Stimulated activated CD4-positive, alpha-beta T cell treated with anti-CD3 and anti-CD28 coated beads, Interleukin-12 subunit alpha, Interleukin-12 subunit beta, amount 100 ng/mL, for 48 hours (primary cell): ENCODE measurements around the gene PPEF2.
"Not testable (repeated sequence)": the region's sequence is repeated elsewhere in the genome, so short reads cannot be mapped to it uniquely, and the experiment has no call there.

Source experiments
- DNase-seq, 3 donors: peaks; one replicate each; pipeline ENCODE4 v3.0.0-alpha.2; 2020; ENCODE audit warnings: low read depth in 2 of 3, low spot score in 1 of 3

Gene PPEF2, protein sequence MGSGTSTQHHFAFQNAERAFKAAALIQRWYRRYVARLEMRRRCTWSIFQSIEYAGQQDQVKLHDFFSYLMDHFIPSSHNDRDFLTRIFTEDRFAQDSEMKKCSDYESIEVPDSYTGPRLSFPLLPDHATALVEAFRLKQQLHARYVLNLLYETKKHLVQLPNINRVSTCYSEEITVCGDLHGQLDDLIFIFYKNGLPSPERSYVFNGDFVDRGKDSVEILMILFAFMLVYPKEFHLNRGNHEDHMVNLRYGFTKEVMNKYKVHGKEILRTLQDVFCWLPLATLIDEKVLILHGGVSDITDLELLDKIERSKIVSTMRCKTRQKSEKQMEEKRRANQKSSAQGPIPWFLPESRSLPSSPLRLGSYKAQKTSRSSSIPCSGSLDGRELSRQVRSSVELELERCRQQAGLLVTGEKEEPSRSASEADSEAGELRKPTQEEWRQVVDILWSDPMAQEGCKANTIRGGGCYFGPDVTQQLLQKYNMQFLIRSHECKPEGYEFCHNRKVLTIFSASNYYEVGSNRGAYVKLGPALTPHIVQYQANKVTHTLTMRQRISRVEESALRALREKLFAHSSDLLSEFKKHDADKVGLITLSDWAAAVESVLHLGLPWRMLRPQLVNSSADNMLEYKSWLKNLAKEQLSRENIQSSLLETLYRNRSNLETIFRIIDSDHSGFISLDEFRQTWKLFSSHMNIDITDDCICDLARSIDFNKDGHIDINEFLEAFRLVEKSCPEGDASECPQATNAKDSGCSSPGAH

DNA sequence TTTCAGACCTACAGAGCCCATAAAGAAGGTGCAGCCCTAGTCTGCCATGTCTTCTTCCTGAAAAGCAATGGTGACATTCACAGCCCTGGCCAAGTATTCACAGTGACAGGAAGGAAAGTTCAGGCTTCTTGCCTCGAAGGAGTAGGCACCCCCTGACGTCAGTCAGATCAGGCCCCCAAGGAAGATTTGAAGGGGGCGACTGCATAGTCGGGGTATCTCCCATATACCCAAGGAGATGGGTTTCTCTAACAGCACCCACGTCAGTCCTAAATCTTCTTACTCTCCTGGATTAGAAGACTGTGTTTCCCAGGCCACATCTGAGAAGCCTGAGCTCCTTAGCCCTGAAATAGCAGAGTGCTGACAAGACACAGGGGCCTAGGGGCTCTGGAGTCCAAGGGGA lies at the start of gene PPEF2:
PPEF2 (minus strand) TSS at position 101 of the 400 bp plus-strand sequence. CDS start 6,127 bp downstream, outside the sequence.
- DNase-seq: no peak

DNA sequence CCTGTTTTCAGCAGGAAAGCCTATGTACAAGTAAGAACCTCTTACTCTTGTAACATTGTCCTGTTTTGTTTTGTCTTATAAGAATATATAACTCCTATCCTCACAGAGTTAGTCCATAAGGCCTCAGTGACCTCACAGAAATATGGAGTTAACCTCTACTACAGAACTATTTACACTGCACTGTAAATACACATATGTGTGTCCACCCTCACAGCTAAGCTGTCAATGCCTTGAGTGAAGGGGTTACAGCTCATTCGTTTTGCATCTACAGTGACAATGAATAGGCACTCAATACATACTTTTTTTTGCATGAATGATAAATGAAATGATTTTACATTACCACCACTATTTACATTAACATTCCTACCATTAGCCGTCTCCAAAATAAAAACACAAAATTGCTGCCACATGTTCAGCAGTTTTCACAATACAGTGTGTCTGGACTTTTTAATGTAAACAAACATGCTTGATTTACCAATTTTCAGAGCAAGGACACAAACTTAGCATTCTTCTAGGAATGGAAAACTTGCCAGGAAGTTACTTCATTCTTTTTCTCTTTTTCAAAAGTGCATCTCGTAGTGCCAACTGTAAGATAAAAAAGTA lies 48.1 kb upstream of the PPEF2 start:
- no peak for DNase-seq

DNA sequence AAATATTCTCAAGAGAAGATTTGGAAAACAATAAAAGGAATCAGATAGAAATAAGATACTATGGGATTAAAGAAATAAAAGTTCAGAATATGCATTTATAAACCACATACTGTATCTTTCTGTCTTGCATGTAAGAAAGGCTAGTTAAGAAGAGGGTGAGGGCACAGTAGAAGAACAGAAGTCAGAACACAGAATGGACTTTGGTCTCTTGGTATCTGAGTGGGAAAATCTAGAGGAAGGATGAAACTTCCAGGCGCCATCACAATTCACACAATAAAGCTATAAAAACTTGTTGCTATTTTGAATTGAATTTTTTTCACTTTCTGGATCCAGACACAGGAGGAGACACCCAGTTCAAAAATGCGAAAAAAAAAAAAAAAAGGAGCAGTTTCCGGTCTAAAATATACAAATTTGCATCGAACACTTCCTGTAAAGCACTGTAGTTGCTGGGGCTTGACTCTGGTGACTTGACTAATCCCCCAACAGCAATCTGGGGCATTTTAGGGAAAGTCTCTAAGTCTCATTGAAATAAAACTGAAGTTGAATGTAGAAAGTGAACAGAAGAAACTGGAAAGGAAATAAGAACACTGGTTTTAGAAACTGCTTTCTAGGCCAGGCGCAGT lies 46.7 kb upstream of the PPEF2 start:
- no peak for DNase-seq

DNA sequence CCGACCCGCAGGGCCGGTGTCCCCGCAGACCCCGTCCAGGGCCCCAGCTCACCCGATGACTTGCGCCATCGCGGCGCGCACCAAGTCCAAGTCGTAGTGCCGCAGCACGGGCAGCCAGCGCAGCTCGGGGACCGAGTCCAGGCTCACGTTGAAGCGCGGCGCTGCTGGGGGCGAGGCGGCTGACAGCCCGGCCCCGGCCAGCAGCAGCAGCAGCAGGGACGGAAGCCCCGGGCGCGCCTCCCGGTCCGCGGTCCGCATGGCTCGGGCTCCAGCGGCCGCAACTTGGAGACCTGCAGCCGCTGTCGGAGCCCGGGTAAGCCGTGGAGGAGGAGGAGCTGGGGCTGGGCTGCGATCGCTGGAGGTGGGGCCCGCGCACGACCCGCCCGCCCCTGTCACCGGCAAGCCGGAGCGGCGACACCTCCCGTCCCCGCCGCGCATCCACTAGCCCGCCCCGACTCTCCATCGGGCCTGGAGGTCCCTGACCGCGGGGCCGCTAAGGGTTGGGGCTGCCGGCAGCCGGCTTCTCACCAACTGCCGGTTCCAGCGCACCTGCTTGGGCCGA lies 38.5 kb upstream of the PPEF2 start, which contains the start of gene NAAA:
NAAA (minus strand) TSS at position 322 of the 562 bp plus-strand sequence; CDS start at position 258, 64 bp downstream.
- peak; percentile 55 to 77 (median 56) for DNase-seq

DNA sequence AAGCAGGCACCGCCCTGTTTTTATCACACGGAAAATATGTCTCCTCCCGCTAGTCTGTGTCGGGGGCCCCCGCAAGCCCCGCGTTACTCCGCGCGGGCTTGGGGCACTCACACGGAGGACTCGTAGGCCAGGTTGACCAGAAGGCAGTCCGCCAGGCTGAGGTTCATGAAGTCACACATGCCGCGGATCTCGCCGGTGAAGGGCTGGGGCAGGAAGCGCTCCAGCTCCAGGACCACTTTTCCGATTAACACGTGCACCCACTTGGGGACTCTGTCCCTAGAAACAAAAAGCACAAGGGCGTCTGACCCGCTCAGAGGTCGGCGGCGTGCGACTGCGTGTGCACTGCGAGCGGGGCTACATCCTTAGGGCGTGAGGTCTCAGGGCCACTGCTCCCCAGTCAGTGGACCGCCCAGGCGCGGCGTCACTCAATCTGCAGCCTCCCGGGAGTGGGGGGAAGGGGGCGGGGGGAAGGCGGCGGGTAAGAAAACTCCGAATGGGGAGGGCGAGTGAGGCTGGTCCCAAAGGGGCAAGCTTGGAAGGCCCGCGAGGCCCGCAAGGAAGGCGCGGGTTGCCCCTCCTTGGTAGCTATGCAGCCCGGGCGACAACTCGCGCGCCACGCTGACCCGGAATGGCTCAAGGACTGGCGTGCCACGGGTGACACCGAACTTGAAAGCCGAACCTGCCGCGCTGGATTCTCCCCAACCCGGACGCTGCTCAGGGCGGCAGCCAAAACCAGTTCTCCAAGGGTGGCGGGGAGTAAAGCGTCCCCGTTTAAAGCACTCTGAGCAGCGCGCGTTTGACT lies 37.8 kb upstream of the PPEF2 start:
- peak; percentile 52 to 68 (median 63) for DNase-seq

DNA sequence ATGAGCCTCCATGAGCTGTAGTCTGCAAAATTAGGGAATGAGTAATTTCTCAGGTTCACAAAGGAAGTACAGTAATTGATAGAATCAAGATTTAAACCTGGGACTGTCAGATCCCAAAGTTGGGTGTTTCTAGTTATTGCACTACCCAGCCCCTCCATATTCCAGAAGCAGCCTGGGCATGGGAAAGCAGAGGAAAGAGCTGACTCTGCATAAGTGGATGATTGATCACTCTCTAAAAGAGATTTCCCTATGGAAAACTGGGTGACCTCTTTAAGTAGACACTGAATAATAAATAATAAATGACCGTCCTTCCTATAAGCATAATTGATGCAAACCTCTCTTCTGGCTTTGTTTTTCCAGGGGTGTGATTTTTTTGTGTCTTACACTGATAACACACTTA lies 33.4 kb upstream of the PPEF2 start:
- no peak for DNase-seq

DNA sequence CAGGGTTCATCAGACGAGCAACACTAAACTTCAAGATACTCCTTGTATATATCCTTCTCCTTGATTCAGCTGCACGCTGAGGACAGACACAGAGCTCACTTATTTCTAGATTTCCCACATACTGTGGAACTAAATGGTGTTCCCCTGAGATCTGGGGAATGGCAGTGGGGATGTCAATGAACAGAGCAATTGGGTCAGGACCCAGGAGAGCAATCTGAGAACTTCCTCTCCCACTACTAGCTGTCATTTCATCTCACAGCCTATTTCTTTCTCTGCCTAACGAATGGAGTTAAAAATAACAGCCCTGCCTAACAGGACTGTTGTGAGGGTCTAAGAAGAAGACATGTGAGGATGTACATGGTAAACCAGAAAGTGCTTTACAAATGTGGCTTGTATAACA lies 27.9 kb upstream of the PPEF2 start:
- no peak for DNase-seq

DNA sequence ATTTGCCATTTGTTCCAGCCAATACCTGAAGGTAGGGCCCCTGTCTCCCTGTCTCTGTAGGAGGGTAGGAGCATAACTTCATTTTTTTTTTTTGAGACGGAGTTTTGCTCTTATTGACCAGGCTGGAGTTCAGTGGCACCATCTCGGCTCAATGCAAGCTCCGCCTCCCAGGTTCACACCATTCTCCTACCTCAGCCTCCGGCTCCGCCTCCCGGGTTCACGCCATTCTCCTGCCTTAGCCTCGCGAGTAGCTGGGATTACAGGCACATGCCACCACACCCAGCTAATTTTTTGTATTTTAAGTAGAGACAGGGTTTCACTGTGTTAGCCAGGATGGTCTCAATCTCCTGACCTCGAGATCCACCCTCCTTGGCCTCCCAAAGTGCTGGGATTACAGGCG lies 22.7 kb upstream of the PPEF2 start:
- not testable (repeated sequence) for DNase-seq

DNA sequence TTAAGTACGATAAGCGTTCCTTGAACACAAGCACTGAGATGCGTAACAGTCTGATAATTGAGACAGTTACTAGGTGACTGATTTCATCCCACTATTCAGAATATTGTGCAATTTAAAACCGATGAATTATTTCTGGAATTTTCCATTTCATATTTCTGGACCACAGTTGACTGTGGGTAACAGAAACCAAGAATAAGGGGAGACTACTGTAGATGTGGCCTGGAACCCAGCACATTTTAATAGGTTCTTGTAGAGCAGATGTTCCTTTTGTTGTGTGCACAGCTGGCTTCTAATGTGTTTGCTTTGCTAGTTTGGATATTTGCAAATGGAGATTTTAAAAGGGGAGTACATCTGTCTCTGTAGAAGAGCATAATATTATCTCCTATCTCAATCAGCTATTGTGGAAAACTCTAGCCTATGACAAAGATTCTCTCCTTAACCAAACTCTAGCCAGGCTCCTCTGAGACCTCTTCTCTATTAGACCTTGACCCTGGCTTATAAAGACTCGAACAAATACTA lies 22.1 kb upstream of the PPEF2 start:
- no peak for DNase-seq

DNA sequence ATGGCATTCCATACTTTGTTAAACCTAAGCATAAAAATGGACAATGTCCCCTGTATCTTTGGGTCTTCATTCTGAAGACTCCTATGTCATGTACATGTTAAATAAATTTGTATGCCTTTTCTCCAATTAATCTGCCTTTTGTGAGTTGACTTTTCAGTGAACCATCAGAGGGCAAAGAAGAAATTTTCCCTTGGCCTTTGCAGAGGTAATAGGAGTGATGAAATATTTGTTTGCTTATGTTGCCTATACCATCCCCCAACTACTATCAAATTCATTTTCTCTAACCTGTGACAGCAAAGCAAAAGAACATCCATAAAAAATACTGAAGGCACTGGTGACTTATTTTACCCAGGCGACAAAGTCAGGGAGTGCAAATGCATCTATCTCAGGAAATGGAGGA lies 20.3 kb upstream of the PPEF2 start:
- DNase-seq: no peak

DNA sequence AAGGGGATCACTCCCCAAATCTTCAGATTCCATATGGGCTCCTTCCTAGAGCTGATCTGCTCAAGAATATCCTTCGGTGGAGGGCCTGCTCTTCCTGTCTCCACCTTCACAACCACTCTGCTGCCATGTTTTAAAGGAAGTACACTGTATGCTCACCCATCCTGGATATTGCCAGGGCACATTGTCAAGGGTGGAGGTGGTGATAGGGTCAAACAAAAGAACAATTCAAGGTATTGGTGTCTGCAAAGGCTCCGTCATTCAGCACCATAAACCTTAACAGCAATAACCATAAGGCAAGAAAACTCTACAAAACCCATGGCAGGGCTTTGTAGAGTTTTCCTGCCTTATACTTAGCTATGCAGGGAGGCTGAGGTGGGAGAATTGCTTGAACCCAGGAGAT lies 19.7 kb upstream of the PPEF2 start:
- DNase-seq: no peak

DNA sequence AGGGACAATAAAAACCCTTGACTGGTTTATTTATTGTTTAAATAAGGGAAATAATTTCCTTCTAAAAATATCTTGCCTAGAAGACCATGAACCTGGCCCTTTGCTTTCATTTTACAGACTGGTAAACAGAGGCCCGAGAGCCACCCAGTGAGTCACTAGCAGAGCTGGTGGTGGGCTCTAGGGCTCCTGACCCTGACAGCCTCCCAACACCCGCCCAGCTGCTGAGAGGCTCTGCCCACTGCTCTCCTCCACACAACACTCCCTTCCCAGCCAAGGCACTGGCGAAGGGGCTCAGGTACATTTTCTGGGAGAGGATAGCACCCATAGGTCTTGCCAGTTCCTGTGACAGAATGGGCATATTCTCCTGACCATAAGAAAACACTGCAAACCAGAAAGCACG lies 18.1 kb upstream of the PPEF2 start:
- no peak for DNase-seq

DNA sequence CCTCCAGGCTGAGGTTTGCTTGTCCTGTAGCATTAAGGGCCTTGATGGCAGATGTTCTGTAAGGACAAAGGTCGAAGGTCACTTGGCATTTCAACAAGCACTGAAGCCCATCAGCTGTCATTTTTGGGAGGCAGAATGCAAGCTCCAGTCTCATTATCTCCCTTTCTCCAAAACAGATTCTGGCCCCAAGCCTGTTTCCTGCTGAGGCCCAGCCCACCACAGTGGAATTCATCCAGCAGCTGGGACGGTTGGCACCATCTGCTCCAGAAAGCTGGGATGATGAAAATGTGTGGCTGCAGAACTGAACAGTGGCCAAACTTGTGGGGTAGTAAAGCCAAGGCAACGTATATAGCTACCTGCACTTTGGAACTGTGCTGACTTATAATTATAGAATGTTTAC lies 17.7 kb upstream of the PPEF2 start:
- DNase-seq: no peak

DNA sequence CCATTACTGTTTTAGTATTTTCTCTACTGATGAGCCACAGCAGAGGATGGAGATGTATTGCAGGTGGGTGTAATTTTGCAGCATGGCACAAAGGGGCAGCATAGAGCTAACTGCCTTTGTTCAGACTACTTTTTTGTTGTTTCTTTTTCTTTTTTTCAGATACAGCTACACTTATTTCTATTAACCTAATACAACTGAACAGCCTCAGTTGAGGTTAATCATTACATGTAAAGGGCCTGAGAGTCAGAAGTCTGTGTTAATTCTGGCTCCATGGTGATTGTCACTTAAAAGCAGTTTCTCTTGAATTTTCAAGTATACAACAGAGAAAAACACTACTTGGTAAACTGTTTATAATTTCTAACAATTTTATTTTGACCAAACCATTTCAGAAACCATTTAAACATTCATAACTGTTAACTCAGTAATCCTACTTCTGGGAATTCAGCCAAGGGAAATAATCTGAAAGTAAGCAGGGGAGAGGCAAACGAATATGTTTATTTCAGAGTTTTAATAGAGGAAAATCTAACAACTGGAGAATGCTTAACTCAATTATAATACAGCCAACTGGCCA lies 13.9 kb upstream of the PPEF2 start:
- DNase-seq: peak in 1 of 3 donors; percentile 9

DNA sequence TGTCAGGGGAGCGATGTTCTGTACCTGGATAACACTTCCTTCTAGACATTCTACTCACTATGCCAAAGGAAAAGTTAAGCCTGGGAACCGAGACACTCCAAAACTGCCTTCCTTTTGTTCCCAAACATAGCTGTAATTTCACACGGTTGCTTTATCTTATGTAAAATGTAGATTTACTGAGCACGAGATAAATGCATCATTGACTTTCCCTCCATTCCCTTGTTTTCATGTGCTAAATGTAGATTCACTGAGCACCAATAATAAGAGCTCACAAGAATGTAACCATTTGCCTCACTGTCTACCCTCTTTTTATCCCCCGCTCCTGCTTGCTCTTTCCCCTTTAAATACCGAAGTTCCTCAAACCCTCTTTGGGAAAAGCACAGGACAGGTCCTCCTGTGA lies 10.7 kb upstream of the PPEF2 start:
- no peak for DNase-seq

DNA sequence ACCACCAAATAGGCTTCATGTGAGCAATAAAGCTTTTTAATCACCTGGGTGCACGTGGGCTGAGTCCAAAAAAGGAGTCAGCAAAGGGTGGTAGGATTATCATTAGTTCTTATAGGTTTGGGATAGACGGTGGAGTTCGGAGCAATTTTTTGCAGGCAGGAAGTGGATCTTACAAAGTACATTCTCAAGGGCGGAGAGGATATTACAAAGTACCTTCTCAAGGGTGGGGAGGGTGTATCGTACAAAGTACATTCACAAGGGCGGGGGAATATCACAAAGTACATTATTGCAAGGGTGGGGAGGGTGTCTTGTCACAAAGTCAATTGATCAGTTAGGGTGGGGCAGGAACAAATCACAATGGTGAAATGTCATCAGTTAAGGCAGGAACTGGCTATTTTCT lies 8.6 kb upstream of the PPEF2 start:
- not testable (repeated sequence) for DNase-seq

DNA sequence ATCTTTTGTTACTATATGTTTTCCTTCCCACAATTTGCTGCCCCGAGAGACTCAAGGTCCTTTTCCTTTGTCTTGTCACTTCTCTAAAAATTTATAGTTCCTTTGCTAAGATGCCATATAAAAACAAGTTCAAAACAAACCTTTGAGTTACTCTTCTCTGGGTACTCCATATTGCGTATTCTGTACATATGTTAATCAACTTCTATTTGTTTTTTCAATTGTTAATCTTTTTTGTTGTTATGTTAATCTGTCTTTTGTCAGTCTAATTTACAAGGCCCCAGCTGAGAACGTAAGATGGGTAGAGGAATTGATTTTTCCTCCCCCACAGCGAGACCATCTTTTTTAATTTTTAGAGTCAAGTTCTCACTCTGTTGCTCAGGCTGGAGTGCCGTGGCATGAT lies 7.2 kb upstream of the PPEF2 start:
- no peak for DNase-seq

DNA sequence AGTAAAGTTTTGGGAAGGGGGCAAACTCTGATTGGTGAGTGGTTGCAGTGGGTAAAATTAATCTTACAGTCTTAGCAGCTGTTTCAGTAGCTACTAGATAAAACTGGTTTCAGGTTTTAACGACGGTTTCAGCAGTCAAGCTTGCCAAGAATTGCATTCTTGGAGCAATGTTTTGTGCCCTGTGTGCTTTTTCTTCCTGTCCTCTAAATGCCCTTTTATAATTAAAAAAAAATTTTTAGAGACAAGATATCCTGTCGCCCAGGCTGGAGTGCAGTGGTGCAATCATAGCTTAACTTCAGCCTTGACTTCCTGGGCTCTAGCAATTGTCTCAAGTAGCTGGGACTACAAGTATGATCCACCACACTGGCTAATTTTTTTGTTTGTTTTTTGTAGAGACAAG lies 6.3 kb upstream of the PPEF2 start:
- DNase-seq: no peak

DNA sequence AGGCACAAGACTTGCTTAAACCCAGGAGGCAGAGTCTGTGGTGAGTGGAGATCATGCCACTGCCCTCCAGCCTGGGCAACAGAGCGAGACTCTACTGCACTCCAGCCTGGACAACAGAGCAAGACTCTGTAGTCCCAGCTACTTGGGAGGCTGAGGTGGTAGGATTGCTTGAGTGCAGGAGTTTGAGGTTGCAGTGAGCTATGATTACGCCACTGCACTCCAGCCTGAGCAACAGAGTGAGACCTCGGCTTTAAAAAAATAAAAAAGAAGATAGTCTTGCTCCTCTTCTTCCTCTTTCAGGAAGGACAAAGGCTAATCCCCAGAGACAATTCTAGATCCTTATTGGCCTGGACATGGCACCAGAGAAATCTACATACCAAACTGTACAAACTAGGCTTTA lies 5.7 kb upstream of the PPEF2 start:
- no peak for DNase-seq

DNA sequence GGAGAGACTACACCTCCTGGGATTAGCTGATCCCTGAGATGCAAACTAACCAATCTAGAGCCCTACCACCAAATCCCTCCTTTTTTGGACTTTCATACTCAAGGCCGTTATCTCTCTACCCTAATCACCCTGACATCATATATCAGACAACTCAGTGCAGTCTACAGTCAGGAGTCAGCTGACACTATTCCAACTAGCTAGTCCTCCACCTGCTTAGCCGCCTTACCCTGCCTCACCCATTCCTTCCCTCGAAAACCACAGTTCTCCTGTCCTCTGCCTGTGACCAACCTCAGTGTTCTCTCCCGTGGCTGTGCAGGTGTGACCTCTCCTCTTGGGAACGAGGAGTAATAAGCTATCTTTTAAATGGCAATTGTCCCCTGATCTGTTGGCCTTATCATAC lies 1.8 kb upstream of the PPEF2 start:
- DNase-seq: no peak
